ENCODE measurements around the gene RNF32. TPM values are rescaled to one million over a fixed set of nuclear protein-coding genes. Genes with fewer than 3 reads are reported as not detected.

Gene RNF32
- total RNA-seq, 1 donor from 2014 or later: 1.6 TPM

- FAIRE-seq (no peak), DNase-seq (ENCODE audit: low read depth) (no peak)
- Histone ChIP-seq H3K4me1 (ENCODE audit: insufficient read depth, low read length) (no peaks in the 10 kb centered on the region), H2AFZ (ENCODE audit: low read depth, low read length) (no peak overlapping the region), H3K79me2 (ENCODE audit: insufficient read depth, low read length) (no peaks in the 10 kb centered on the region), H3K36me3 (ENCODE audit: insufficient read depth, low read length) (no peaks in the 10 kb centered on the region), H3K27ac (ENCODE audit: low read depth, low read length) (no peak overlapping the region), H3K27me3 (ENCODE audit: insufficient read depth, low read length) (no peaks in the 10 kb centered on the region), H3K4me2 (ENCODE audit: low read length) (no peak overlapping the region), H3K9me3 (ENCODE audit: insufficient read depth, low read depth, low read length) (no peaks in the 10 kb centered on the region), H3K4me3 (ENCODE audit: insufficient read depth, low read depth, low read length) (no peak overlapping the region), H4K20me1 (ENCODE audit: insufficient read depth, low read length) (no peaks in the 10 kb centered on the region), H3K9ac (ENCODE audit: low read length) (no peak overlapping the region)
- peaks cover 29% of the 10 kb centered on the region for H3K27me3 Mint-ChIP-seq (ENCODE audit: low read depth, unreplicated experiment)
- H3K9me3 Mint-ChIP-seq (ENCODE audit: unreplicated experiment): no peaks in the 10 kb centered on the region
- no peak overlapping the region for H3K4me3 Mint-ChIP-seq (ENCODE audit: unreplicated experiment)
- TF ChIP-seq EZH2 (IDR thresholded peaks at IDR 0.05; ENCODE audit: insufficient read depth, low read length) (no peak), CTCF (IDR thresholded peaks at IDR 0.05; ENCODE audit: insufficient read depth, low read depth, low read length) (no peak)
- H3K27ac Mint-ChIP-seq (ENCODE audit: unreplicated experiment): no peak overlapping the region
- H3K4me1 Mint-ChIP-seq (ENCODE audit: low read depth, unreplicated experiment): no peaks in the 10 kb centered on the region
- H3K36me3 Mint-ChIP-seq (ENCODE audit: low read depth, unreplicated experiment): no peaks in the 10 kb centered on the region
Measured at GRCh38 chr7:156614434-156615264, 25.9 kb upstream of the RNF32 start.

- Histone ChIP-seq H3K79me2 (ENCODE audit: insufficient read depth, low read length) (no peaks in the 10 kb centered on the region), H3K27me3 (ENCODE audit: insufficient read depth, low read length) (no peaks in the 10 kb centered on the region), H4K20me1 (ENCODE audit: insufficient read depth, low read length) (no peaks in the 10 kb centered on the region), H3K27ac (ENCODE audit: low read depth, low read length) (no peak overlapping the region), H3K4me1 (ENCODE audit: insufficient read depth, low read length) (no peaks in the 10 kb centered on the region), H3K36me3 (ENCODE audit: insufficient read depth, low read length) (no peaks in the 10 kb centered on the region), H3K4me3 (ENCODE audit: insufficient read depth, low read depth, low read length) (peak overlapping the region; percentile 44), H3K9ac (ENCODE audit: low read length) (peak overlapping the region; percentile 31), H3K4me2 (ENCODE audit: low read length) (peak overlapping the region; percentile 82), H3K9me3 (ENCODE audit: insufficient read depth, low read depth, low read length) (no peaks in the 10 kb centered on the region), H2AFZ (ENCODE audit: low read depth, low read length) (peak overlapping the region; percentile 66)
- TF ChIP-seq EZH2 (IDR thresholded peaks at IDR 0.05; ENCODE audit: insufficient read depth, low read length) (peak; percentile 30), CTCF (IDR thresholded peaks at IDR 0.05; ENCODE audit: insufficient read depth, low read depth, low read length) (no peak)
- H3K4me3 Mint-ChIP-seq (ENCODE audit: unreplicated experiment): peak overlapping the region; percentile 72
- H3K27me3 Mint-ChIP-seq (ENCODE audit: low read depth, unreplicated experiment): peaks cover 21% of the 10 kb centered on the region
- no peaks in the 10 kb centered on the region for H3K4me1 Mint-ChIP-seq (ENCODE audit: low read depth, unreplicated experiment)
- peaks cover 6% of the 10 kb centered on the region for H3K9me3 Mint-ChIP-seq (ENCODE audit: unreplicated experiment)
- FAIRE-seq (no peak), DNase-seq (ENCODE audit: low read depth) (no peak)
- H3K27ac Mint-ChIP-seq (ENCODE audit: unreplicated experiment): no peak overlapping the region
- H3K36me3 Mint-ChIP-seq (ENCODE audit: low read depth, unreplicated experiment): no peaks in the 10 kb centered on the region
Measured at GRCh38 chr7:156616269-156617202, 24.0 kb upstream of the RNF32 start.
